CD8-positive, alpha-beta memory T cell (primary cell): ENCODE data around the gene UAP1L1. TPM values are rescaled to one million over a fixed set of nuclear protein-coding genes. Genes with fewer than 3 reads are reported as not detected.

Experiments
- CTCF ChIA-PET: fragments of 350-600 bp; sonication (Branson Sonifier 250); formaldehyde crosslinking; loops from one replicate; lab custom pipeline; 2021; ENCODE audit warnings: antibody characterized with exemption; lab: Charles Lee
- POLR2A ChIA-PET: fragments of 350-600 bp; sonication (Branson Sonifier 250); formaldehyde crosslinking; loops from one replicate; lab custom pipeline; 2021; ENCODE audit warnings: antibody characterized with exemption; lab: Charles Lee
- DNase-seq, 5 donors: peaks; one replicate each; pipeline versions ENCODE4 v3.0.0 to v3.0.0-alpha.2; 2020 to 2022; ENCODE audit warnings: mixed read lengths in 1 of 5
- H3K27ac ChIP-seq: one replicate; pipeline ENCODE4 v1.7.0; 2013; ENCODE audit warnings: low read depth, mild to moderate bottlenecking, low read length, moderate library complexity
- H3K27me3 ChIP-seq: 2 replicates; pipeline ENCODE4 v1.7.0; 2013; ENCODE audit warnings: low read length, mild to moderate bottlenecking; ENCODE audit not compliant: insufficient read depth, poor library complexity, severe bottlenecking
- H3K36me3 ChIP-seq: 2 replicates; pipeline ENCODE4 v1.7.0; 2013; ENCODE audit warnings: mild to moderate bottlenecking, low read length, moderate library complexity; ENCODE audit not compliant: insufficient read depth
- H3K4me1 ChIP-seq: 2 replicates; pipeline ENCODE4 v1.7.0; 2013; ENCODE audit warnings: mild to moderate bottlenecking, low read length, moderate library complexity; ENCODE audit not compliant: insufficient read depth
- H3K4me3 ChIP-seq: 2 replicates; pipeline ENCODE4 v1.7.0; 2013; ENCODE audit warnings: mild to moderate bottlenecking, low read length
- H3K9me3 ChIP-seq: 2 replicates; pipeline ENCODE4 v1.7.0; 2013; ENCODE audit warnings: mild to moderate bottlenecking, low read length
- H3K27ac Mint-ChIP-seq, 8 donors: one replicate each; pipeline ENCODE4 v1.8.0; 2020 to 2021; ENCODE audit warnings: mixed read lengths in 8 of 8, mild to moderate bottlenecking in 6 of 8, inconsistent platforms in 3 of 8, moderate library complexity in 3 of 8
- H3K27me3 Mint-ChIP-seq, 2 donors: one replicate each; pipeline ENCODE4 v1.8.0; 2020 to 2021; ENCODE audit warnings: mixed read lengths in 2 of 2, mild to moderate bottlenecking in 1 of 2, moderate library complexity in 1 of 2
- H3K36me3 Mint-ChIP-seq, 3 donors: one replicate each; pipeline ENCODE4 v1.8.0; 2020 to 2021; ENCODE audit warnings: mixed read lengths in 3 of 3, inconsistent platforms in 1 of 3, mild to moderate bottlenecking in 1 of 3
- H3K4me1 Mint-ChIP-seq, 3 donors: one replicate each; pipeline ENCODE4 v1.8.0; 2020 to 2021; ENCODE audit warnings: mixed read lengths in 3 of 3, inconsistent platforms in 1 of 3, mild to moderate bottlenecking in 1 of 3
- H3K4me3 Mint-ChIP-seq, 7 donors: one replicate each; pipeline ENCODE4 v1.8.0; 2020 to 2021; ENCODE audit warnings: mixed read lengths in 7 of 7, mild to moderate bottlenecking in 6 of 7, moderate library complexity in 4 of 7, inconsistent platforms in 2 of 7
- H3K9me3 Mint-ChIP-seq, 5 donors: one replicate each; pipeline ENCODE4 v1.8.0; 2020 to 2022; ENCODE audit warnings: mixed read lengths in 5 of 5, mild to moderate bottlenecking in 3 of 5, moderate library complexity in 2 of 5, inconsistent platforms in 1 of 5
- polyA plus RNA-seq: library from polyadenylated mRNA; unstranded; fragments of 300-500 nt; fragmentation: Illumina TruSeq; gene quantifications from one replicate; pipeline ENCODE4 v1.2.3, GENCODE V29; 2021
- total RNA-seq, 2 experiments: library from RNA; stranded (reverse); gene quantifications; one replicate each; pipeline ENCODE4 v1.2.3, GENCODE V29; 2021

Gene UAP1L1
- total and polyA plus RNA-seq, 3 experiments from 2014 or later = 4.6 to 15.5 (median 15.3) TPM

- Mint-ChIP-seq H3K9me3 (no peaks in the 10 kb centered on the region), H3K27ac (peak overlapping the region in 5 of 8 donors; percentile 47 to 98 (median 94)), H3K36me3 (peaks cover 0 to 34% (median 9%) of the 10 kb centered on the region in 3 donors), H3K27me3 (no peaks in the 10 kb centered on the region), H3K4me1 (peaks cover 19 to 27% (median 23%) of the 10 kb centered on the region in 3 donors), H3K4me3 (no peak overlapping the region)
- ChIA-PET CTCF (interaction anchor here (0.8 to 1.2 kb wide), 2 partner anchors 30 to 139 kb away, joined by 3 read pairs; no protein-coding TSS in a partner anchor), POLR2A (no interaction called here)
- peaks cover 44% of the 10 kb centered on the region for H3K36me3 ChIP-seq
- H3K4me3 ChIP-seq = no peak overlapping the region
- no peak overlapping the region for H3K27ac ChIP-seq
- no peaks in the 10 kb centered on the region for H3K9me3 ChIP-seq
- DNase-seq = no peak
- no peaks in the 10 kb centered on the region for H3K27me3 ChIP-seq
- peaks cover 21% of the 10 kb centered on the region for H3K4me1 ChIP-seq
Measured at GRCh38 chr9:137097761-137098462, 20.6 kb downstream of the UAP1L1 start.

GRCh38 chr9:137099231-137099630, 21.9 kb downstream of the UAP1L1 start:
- ChIA-PET CTCF (no interaction called here), POLR2A (no interaction called here)
- Mint-ChIP-seq H3K27ac (peak overlapping the region in 1 of 8 donors; percentile 60), H3K27me3 (no peaks in the 10 kb centered on the region), H3K9me3 (no peaks in the 10 kb centered on the region), H3K4me1 (peaks cover 17 to 25% (median 20%) of the 10 kb centered on the region in 3 donors), H3K4me3 (no peak overlapping the region), H3K36me3 (peaks cover 0 to 29% (median 7%) of the 10 kb centered on the region in 3 donors)
- Histone ChIP-seq H3K9me3 (no peaks in the 10 kb centered on the region), H3K4me3 (no peak overlapping the region), H3K27ac (no peak overlapping the region), H3K27me3 (no peaks in the 10 kb centered on the region), H3K36me3 (peaks cover 55% of the 10 kb centered on the region), H3K4me1 (peaks cover 21% of the 10 kb centered on the region)
- DNase-seq = no peak

- Histone ChIP-seq H3K9me3 (no peaks in the 10 kb centered on the region), H3K27ac (no peak overlapping the region), H3K4me3 (no peak overlapping the region), H3K36me3 (peaks cover 53% of the 10 kb centered on the region), H3K4me1 (no peaks in the 10 kb centered on the region), H3K27me3 (no peaks in the 10 kb centered on the region)
- H3K4me3 Mint-ChIP-seq = no peak overlapping the region
- no peaks in the 10 kb centered on the region for H3K27me3 Mint-ChIP-seq
- POLR2A ChIA-PET = interaction anchor here (0.7 kb wide), 1 partner anchor 10 kb away, joined by 3 read pairs; no protein-coding TSS in a partner anchor
- CTCF ChIA-PET = interaction anchor here (1.5 kb wide), 1 partner anchor 8 kb away, joined by 8 read pairs; no protein-coding TSS in a partner anchor
- H3K4me1 Mint-ChIP-seq = no peaks in the 10 kb centered on the region
- no peak for DNase-seq
- H3K27ac Mint-ChIP-seq = peak overlapping the region in 2 of 8 donors; percentile 41 to 45
- no peaks in the 10 kb centered on the region for H3K9me3 Mint-ChIP-seq
- H3K36me3 Mint-ChIP-seq = peaks cover 0 to 17% (median 6%) of the 10 kb centered on the region in 3 donors
Measured at GRCh38 chr9:137103206-137103999, 26.1 kb downstream of the UAP1L1 start.

- no peaks in the 10 kb centered on the region for H3K9me3 Mint-ChIP-seq
- H3K4me3 Mint-ChIP-seq = no peak overlapping the region
- ChIA-PET POLR2A (interaction anchor here (0.5 to 1.9 kb wide), 3 partner anchors 10 to 272 kb away, joined by 3 to 8 read pairs (median 5); partner anchors contain the start of gene MAN1B1), CTCF (interaction anchor here (0.9 to 2.7 kb wide), 6 partner anchors 10 to 264 kb away, joined by 3 to 14 read pairs (median 3); partner anchors contain the start of gene AJM1)
- no peak for DNase-seq
- no peak overlapping the region for H3K27ac ChIP-seq
- peaks cover 0 to 37% (median 4%) of the 10 kb centered on the region in 3 donors for H3K36me3 Mint-ChIP-seq
- H3K27ac Mint-ChIP-seq = no peak overlapping the region
- no peaks in the 10 kb centered on the region for H3K27me3 Mint-ChIP-seq
- no peaks in the 10 kb centered on the region for H3K4me1 Mint-ChIP-seq
- no peaks in the 10 kb centered on the region for H3K27me3 ChIP-seq
- no peaks in the 10 kb centered on the region for H3K4me1 ChIP-seq
- no peaks in the 10 kb centered on the region for H3K9me3 ChIP-seq
- H3K4me3 ChIP-seq = no peak overlapping the region
- peaks cover 46% of the 10 kb centered on the region for H3K36me3 ChIP-seq
Measured at GRCh38 chr9:137105814-137106661, 28.7 kb downstream of the UAP1L1 start.

DNA sequence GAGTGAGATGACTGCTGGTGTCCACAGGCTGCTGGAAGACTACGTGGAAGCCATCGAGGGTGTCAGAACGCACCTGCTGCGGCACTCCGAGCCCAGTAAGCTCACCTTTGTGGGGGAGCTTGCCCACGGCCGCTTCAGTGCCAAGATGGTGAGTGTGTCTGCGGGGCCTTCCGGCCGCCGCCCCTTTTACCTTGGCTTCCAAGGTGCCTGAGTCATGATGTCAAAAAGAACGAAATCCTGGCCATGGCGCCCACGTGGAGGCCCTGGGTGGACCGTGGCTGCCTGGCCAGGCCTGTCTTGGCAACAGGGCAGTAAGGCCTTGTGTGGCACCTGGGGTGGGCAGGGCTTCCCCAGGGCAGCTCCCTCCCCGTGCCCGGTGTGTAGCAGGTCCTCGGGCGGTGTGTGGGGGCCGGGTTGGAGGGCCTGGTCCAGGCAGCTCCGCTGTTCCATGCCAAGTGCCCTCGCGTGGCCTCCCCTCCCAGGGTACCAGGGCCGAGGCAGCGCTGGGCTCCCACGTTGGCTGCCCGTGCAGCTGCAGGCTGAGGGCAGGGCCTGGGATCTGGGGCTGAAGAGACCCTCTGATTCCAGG, 29.4 kb downstream of the UAP1L1 start:
- Histone ChIP-seq H3K36me3 (peaks cover 38% of the 10 kb centered on the region), H3K27ac (no peak overlapping the region), H3K4me3 (no peak overlapping the region), H3K4me1 (no peaks in the 10 kb centered on the region), H3K27me3 (no peaks in the 10 kb centered on the region), H3K9me3 (no peaks in the 10 kb centered on the region)
- DNase-seq = no peak
- POLR2A ChIA-PET = no interaction called here
- H3K9me3 Mint-ChIP-seq = no peaks in the 10 kb centered on the region
- H3K27ac Mint-ChIP-seq = no peak overlapping the region
- H3K4me3 Mint-ChIP-seq = no peak overlapping the region
- CTCF ChIA-PET = interaction anchor here (0.9 to 2.7 kb wide), 3 partner anchors 11 to 43 kb away, joined by 3 to 14 read pairs (median 4); no protein-coding TSS in a partner anchor
- H3K4me1 Mint-ChIP-seq = no peaks in the 10 kb centered on the region
- peaks cover 0 to 41% (median 4%) of the 10 kb centered on the region in 3 donors for H3K36me3 Mint-ChIP-seq
- no peaks in the 10 kb centered on the region for H3K27me3 Mint-ChIP-seq

DNA sequence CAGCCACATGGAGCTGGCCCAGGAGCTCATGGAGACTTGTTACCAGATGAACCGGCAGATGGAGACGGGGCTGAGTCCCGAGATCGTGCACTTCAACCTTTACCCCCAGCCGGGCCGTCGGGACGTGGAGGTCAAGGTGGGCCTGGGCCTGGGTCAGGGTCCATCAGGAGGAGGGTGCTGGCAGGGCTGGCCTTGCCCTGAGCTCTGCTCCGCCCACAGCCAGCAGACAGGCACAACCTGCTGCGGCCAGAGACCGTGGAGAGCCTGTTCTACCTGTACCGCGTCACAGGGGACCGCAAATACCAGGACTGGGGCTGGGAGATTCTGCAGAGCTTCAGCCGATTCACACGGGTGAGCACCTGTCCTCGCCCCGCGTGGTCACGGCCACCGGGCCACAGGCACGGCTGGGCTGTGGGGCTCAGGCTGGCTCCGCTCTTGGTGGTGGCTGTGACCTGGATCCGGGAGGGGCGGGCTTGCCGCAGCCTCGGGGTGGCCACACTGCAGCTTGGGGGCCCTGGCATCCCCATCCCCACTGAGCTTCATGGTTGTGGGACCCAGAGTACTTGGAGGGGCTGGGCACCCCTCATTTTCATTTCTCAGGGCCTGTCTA, 30.1 kb downstream of the UAP1L1 start:
- DNase-seq = no peak
- H3K4me1 Mint-ChIP-seq = no peaks in the 10 kb centered on the region
- H3K4me3 Mint-ChIP-seq = no peak overlapping the region
- Histone ChIP-seq H3K27me3 (no peaks in the 10 kb centered on the region), H3K4me1 (no peaks in the 10 kb centered on the region), H3K9me3 (no peaks in the 10 kb centered on the region), H3K27ac (no peak overlapping the region), H3K36me3 (peaks cover 32% of the 10 kb centered on the region), H3K4me3 (no peak overlapping the region)
- ChIA-PET POLR2A (no interaction called here), CTCF (interaction anchor here (0.9 to 2.7 kb wide), 2 partner anchors 12 to 42 kb away, joined by 4 to 14 read pairs; no protein-coding TSS in a partner anchor)
- no peak overlapping the region for H3K27ac Mint-ChIP-seq
- no peaks in the 10 kb centered on the region for H3K27me3 Mint-ChIP-seq
- H3K36me3 Mint-ChIP-seq = peaks cover 0 to 44% (median 4%) of the 10 kb centered on the region in 3 donors
- no peaks in the 10 kb centered on the region for H3K9me3 Mint-ChIP-seq

DNA sequence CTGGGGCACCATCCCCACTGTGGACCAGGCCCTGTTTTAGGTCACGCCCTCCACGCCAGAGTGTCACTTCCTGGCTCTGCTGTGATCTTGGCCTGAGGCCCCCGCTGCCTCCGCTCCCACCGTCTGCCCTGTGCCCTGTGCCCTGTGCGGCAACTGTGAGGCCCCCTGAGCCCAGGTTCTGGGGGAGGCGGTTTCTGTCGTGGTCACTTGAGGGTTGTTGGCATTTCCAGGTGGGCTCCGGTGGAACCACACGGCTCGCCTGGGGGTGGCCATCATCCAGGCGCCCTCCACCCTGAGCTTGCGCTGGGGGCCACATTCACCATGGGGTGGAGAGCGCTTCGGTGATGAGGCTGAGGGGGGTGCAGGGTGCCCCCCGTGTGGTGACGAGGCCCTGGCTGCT, 30.7 kb downstream of the UAP1L1 start:
- H3K36me3 ChIP-seq = peaks cover 26% of the 10 kb centered on the region
- H3K9me3 Mint-ChIP-seq = no peaks in the 10 kb centered on the region
- peaks cover 0 to 46% (median 4%) of the 10 kb centered on the region in 3 donors for H3K36me3 Mint-ChIP-seq
- H3K4me1 Mint-ChIP-seq = peaks cover 0 to 3% (median 0%) of the 10 kb centered on the region in 3 donors
- H3K27me3 Mint-ChIP-seq = no peaks in the 10 kb centered on the region
- no peaks in the 10 kb centered on the region for H3K9me3 ChIP-seq
- ChIA-PET POLR2A (no interaction called here), CTCF (no interaction called here)
- H3K27ac ChIP-seq = no peak overlapping the region
- DNase-seq = no peak
- no peak overlapping the region for H3K27ac Mint-ChIP-seq
- no peak overlapping the region for H3K4me3 Mint-ChIP-seq
- H3K4me1 ChIP-seq = no peaks in the 10 kb centered on the region
- no peak overlapping the region for H3K4me3 ChIP-seq
- no peaks in the 10 kb centered on the region for H3K27me3 ChIP-seq
